Tibial nerve (tissue), 3 donors: ENCODE results near the gene RHOT1.

Source experiments
- CTCF ChIP-seq, 5 experiments: fragments of 200-600 bp in 3 of 5; fragments of 450-650 bp in 2 of 5; sonication (generic) in 3 of 5; IDR thresholded peaks; one replicate each; pipeline ENCODE4 v1.5.1; 2016 to 2019; ENCODE audit warnings: antibody characterized with exemption in 5 of 5, mild to moderate bottlenecking in 3 of 5, moderate library complexity in 2 of 5
- POLR2A ChIP-seq, 2 donors: fragments of 450-650 bp; IDR thresholded peaks; one replicate each; pipeline ENCODE4 v1.6.1; 2017; ENCODE audit warnings: antibody characterized with exemption in 2 of 2, mild to moderate bottlenecking in 2 of 2, moderate library complexity in 2 of 2

DNA sequence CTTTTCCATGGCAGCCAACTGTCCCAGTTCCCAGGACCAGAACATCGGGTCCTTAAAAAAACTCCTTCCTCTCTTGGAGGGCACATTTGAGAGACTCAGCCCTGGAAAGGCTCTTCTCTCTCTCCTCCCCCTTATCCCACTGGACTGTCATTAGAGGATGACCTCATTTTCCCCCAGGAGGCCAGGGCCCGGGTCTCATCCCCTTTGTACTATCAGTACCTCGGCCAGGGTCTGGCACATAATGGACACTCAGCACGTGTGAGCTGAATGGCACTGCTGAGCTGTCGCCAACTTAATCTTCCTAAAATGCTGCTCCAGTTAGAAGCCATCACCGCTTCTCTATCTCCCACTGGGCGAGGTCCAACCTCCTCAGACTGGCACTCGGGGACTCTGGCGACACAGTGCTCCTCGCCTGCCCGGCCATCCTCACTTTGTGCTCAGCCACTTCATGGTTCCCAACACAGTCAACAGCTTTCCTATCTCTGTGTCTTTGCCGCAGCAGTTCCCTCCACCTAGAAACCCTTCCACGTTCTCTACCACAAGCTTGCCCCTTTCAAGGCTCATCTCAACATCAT, 119.7 kb downstream of the RHOT1 start:
- TF ChIP-seq CTCF (IDR thresholded peaks at IDR 0.05) (no peak), POLR2A (IDR thresholded peaks at IDR 0.05) (no peak)
